Stomach smooth muscle (tissue), 2 donors: ENCODE results near the gene GPR78.

Experiments
- H3K27ac ChIP-seq: one replicate; pipeline ENCODE4 v1.7.0; 2013; ENCODE audit warnings: mild to moderate bottlenecking, low read length, inconsistent platforms
- H3K27me3 ChIP-seq, 2 donors: one replicate each; pipeline ENCODE4 v1.7.0; 2013; ENCODE audit warnings: low read length in 2 of 2; ENCODE audit not compliant: insufficient read depth in 2 of 2, control insufficient read depth in 1 of 2
- H3K36me3 ChIP-seq, 2 donors: one replicate each; pipeline ENCODE4 v1.7.0; 2013; ENCODE audit warnings: low read length in 2 of 2; ENCODE audit not compliant: control insufficient read depth in 2 of 2, insufficient read depth in 2 of 2
- H3K4me1 ChIP-seq: one replicate; pipeline ENCODE4 v1.7.0; 2013; ENCODE audit warnings: low read length; ENCODE audit not compliant: control insufficient read depth, insufficient read depth
- H3K4me3 ChIP-seq, 2 donors: one replicate each; pipeline ENCODE4 v1.7.0; 2013; ENCODE audit warnings: low read length in 2 of 2
- H3K9ac ChIP-seq, 2 donors: one replicate each; pipeline ENCODE4 v1.7.0; 2013; ENCODE audit warnings: low read length in 2 of 2, mild to moderate bottlenecking in 1 of 2
- H3K9me3 ChIP-seq, 2 donors: one replicate each; pipeline ENCODE4 v1.7.0; 2013; ENCODE audit warnings: low read length in 2 of 2; ENCODE audit not compliant: control insufficient read depth in 2 of 2
- donor health status: healthy.
- donor health status: Pancreatic carcinoma.

The GPR78 gene

DNA sequence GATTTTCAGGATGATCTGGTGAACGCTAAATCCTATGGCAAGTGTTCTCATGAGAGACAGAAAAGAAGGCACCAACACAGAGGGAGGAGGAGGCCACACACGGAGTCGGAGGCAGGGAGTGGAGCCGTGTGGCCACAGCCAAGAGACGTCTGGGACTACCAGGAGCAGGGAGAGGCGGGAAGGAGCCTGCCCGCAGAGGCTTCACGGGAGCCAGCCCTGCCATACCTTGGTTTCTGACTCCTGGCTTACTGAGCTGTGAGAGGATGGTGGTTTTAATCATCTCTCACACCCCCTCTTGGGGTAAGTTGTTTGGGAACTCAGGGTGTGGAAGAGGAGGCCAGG, 33.5 kb upstream of the GPR78 start:
- Histone ChIP-seq H3K36me3 (no peaks in the 10 kb centered on the region), H3K9me3 (peaks cover 0 to 2% of the 10 kb centered on the region in 2 donors), H3K4me1 (no peaks in the 10 kb centered on the region), H3K9ac (no peak overlapping the region), H3K4me3 (no peak overlapping the region), H3K27ac (no peak overlapping the region), H3K27me3 (peaks cover 0 to 4% of the 10 kb centered on the region in 2 donors)

DNA sequence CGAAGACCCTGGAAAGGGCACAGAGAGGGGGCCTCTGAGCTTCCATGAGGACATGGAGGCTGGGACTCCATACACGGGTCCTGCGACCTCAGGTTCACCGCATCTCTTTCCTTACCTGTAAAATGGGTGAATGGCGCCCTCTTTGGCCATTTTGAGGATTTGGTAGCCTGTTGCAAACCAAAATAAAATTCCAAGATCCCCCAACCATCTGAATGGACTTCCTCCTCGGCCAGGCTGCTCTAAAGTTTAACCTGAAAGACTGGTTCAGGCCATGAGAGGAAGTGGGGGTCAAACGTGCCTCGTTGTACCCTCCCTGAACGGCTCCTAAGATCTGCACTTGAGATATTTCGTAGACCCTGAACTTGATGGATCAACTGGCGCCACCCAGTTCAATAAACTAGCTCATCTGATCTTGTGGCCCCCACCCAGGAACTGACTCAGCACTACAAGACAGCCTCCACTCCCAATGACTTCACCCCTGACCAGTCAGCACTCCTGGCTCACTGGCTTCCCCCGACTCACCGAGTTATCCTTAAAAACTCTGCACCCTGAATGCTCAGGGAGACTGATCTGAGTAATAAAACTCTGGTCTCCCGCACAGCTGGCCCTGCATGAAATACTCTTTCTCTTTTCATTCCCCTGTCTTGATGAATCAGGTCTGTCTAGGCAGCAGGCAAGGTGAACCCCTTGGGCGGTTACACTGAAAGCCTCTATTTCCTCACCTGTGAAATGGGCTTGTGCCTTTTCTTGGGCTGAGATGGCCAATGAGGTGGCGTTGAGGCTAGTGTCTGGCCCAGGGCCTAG, 32.9 kb upstream of the GPR78 start:
- Histone ChIP-seq H3K27ac (no peak overlapping the region), H3K4me1 (no peaks in the 10 kb centered on the region), H3K9me3 (peaks cover 0 to 3% of the 10 kb centered on the region in 2 donors), H3K9ac (no peak overlapping the region), H3K27me3 (peaks cover 0 to 4% of the 10 kb centered on the region in 2 donors), H3K4me3 (no peak overlapping the region), H3K36me3 (no peaks in the 10 kb centered on the region)

DNA sequence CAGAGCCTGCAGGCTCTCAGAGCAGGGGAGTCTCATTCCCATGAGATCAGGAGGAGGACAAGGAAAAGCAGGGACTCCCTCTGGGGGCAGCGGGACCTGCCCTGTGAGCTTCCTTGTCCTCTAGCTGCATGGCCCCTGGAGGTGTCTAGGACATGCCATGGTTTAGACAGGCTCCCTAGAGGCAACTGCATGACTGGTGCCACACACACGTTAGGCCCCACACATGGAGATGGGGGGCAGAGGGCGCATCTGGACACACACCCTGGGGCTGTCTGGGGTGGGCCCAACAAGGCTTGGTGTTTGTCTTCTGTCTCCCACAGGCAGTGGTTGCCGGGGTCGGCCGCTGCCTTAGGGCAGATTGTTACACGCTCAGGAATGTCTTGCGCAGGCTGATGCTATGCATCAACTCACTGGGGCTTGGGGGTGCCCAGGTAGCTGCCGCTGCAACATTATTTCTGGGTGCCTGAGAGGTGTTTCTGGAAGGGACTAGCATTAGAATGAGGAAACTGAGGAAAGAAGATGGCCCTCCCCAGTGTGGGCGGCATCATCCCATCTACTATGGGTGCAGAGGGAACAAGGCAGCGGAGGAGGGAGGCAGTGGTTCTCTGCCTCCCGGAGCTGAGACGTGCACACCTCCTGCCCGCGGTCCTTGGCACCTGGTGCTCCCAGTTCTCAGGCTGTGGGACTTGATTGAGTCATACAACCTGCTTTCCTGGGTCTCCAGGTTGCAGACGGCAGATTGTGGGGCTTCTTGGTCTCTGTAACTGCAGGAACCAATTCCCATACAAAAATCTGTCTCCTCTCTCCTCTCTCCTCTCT, 32.1 kb upstream of the GPR78 start:
- no peak overlapping the region for H3K4me3 ChIP-seq
- peaks cover 0 to 4% of the 10 kb centered on the region in 2 donors for H3K27me3 ChIP-seq
- no peak overlapping the region for H3K27ac ChIP-seq
- no peaks in the 10 kb centered on the region for H3K4me1 ChIP-seq
- no peak overlapping the region for H3K9ac ChIP-seq
- no peaks in the 10 kb centered on the region for H3K36me3 ChIP-seq
- H3K9me3 ChIP-seq: peaks cover 0 to 3% of the 10 kb centered on the region in 2 donors

DNA sequence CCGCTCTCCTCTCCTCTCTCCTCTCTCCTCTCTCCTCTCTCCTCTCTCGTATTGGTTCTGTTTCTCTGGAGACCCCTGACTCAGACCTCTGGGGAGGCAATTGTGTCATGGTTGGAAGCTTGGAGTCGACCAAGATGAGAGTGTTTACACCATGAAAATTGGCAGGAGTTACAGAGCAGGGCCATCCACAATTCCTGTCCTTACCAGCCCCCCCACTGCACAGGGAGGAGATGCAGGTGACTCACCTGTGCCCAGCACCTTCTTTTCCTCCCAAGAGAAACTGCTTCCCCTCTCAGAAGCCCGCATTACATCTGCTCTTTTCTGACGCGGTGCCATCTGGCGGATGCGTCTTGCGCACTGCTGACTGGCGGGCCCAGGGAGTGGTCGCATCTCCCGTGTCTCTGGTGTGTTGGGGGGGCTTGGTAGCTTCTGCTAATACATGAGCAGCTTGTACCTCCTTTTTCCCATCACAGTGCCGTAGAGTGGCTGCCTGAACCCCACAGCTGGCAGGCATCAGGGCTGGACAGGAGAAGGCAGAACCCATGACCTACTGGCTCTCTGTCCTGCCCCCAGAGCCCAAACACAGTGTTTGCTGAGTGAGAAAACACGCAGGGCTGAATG, 31.4 kb upstream of the GPR78 start:
- Histone ChIP-seq H3K27ac (no peak overlapping the region), H3K27me3 (peaks cover 0 to 4% of the 10 kb centered on the region in 2 donors), H3K4me1 (no peaks in the 10 kb centered on the region), H3K36me3 (no peaks in the 10 kb centered on the region), H3K4me3 (no peak overlapping the region), H3K9ac (no peak overlapping the region), H3K9me3 (peaks cover 0 to 3% of the 10 kb centered on the region in 2 donors)

DNA sequence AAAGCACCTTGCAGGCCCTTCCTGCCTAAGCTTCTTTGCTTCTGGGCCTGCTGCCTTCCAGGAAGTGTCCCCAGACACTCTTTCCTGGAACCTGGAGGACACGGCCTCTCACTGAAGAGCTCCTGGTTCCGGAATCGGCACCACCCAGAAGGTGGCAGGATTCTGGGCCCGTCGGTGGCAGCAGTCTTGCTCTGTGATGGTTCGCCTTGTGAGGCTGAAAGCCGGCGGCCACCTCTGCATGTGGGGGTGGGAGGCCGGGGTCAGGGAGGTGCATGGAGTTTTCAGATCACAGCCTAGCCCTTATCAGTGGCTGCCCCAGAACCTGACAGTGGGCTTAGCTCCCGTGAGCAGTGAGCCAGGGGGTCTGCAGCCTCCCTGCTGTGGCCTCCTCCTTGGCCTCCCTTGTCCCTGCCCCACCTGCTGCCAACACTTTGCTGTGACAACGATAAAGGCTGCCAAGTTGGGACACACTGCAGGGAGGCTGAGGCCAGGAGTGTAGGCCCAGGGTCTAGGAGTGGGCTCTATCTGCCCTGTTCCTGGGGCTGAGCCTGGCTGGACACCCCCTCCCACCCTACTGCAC, 30.8 kb upstream of the GPR78 start:
- Histone ChIP-seq H3K4me1 (no peaks in the 10 kb centered on the region), H3K9ac (no peak overlapping the region), H3K4me3 (no peak overlapping the region), H3K27me3 (peaks cover 0 to 4% of the 10 kb centered on the region in 2 donors), H3K27ac (no peak overlapping the region), H3K36me3 (no peaks in the 10 kb centered on the region), H3K9me3 (peaks cover 0 to 3% of the 10 kb centered on the region in 2 donors)

DNA sequence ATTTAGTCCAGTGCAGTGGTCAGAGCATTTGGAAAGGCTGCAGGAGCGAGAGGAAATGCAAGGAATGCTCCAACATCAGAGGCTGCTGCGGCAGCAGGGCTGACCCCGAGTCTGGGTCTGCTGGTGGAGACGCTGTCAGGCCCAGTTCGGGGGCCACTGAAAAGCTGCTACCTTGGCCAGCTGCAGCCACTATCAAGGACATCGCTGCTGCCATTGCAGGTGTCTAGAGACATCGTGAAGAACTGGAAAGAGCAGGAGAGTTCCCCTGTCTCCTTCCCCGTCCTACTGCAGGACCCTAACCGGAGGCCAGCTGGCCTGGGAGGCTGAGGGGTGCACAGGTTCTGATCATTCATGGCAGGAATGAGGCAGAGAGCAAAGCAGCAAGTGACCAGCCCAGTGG, 29.5 kb upstream of the GPR78 start:
- Histone ChIP-seq H3K27me3 (peaks cover 0 to 3% of the 10 kb centered on the region in 2 donors), H3K36me3 (no peaks in the 10 kb centered on the region), H3K9me3 (peaks cover 0 to 3% of the 10 kb centered on the region in 2 donors), H3K4me3 (no peak overlapping the region), H3K4me1 (no peaks in the 10 kb centered on the region), H3K27ac (no peak overlapping the region), H3K9ac (no peak overlapping the region)

DNA sequence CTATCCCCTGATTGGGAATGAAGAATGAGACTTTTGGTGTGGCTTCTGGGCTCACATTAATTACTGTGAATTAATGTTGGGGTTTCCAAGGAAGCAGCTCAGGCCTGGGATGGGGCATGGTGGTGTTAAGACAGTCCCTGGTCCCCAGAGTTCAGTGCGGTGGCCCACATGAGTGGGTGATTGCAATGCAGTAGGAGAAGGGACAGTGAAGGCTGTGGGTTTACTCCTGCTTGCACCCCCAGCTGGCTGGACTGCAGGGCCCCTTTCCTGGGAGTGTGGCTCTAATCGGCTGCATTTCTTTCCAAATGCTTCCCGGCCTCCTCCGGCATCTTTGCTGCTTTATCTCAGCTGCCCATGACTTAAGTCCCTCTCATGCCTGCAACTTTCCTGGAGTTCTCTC, 28.2 kb upstream of the GPR78 start:
- H3K36me3 ChIP-seq: no peaks in the 10 kb centered on the region
- H3K27ac ChIP-seq: no peak overlapping the region
- peaks cover 0 to 3% of the 10 kb centered on the region in 2 donors for H3K9me3 ChIP-seq
- H3K9ac ChIP-seq: no peak overlapping the region
- no peak overlapping the region for H3K4me3 ChIP-seq
- H3K4me1 ChIP-seq: no peaks in the 10 kb centered on the region
- H3K27me3 ChIP-seq: no peaks in the 10 kb centered on the region

DNA sequence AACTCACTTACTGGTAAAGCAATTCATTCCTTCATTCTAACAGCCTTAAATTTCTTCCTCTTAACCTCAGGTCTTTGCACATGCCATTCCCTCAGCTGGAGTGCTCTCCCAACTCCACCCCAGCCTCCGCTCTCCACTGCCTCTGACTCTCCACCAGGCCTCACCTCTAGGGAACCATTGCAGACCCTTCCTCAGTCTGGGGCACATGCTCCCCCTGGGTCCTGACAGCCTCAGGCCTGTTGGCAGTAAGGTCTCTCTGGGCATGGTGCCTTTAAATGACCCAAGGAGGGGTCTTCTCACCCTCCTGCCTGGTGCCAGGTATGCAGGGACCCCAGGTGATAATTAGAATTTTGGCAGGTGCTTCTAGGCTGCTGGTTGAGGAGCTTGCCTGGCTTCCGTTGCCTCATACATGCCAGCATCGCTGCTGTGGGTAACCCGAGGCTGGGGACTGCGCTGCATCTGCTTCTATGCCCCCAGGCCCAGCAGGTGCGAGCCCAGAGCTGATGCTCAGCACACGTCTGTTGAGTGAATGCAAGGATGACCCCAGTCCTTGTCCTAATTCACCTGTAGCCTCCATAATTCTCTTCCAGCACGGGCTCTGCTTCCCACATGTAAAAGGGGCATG, 27.5 kb upstream of the GPR78 start:
- H3K4me1 ChIP-seq: no peaks in the 10 kb centered on the region
- H3K27me3 ChIP-seq: no peaks in the 10 kb centered on the region
- no peaks in the 10 kb centered on the region for H3K36me3 ChIP-seq
- no peak overlapping the region for H3K27ac ChIP-seq
- H3K9me3 ChIP-seq: peaks cover 0 to 3% of the 10 kb centered on the region in 2 donors
- H3K4me3 ChIP-seq: no peak overlapping the region
- H3K9ac ChIP-seq: no peak overlapping the region

DNA sequence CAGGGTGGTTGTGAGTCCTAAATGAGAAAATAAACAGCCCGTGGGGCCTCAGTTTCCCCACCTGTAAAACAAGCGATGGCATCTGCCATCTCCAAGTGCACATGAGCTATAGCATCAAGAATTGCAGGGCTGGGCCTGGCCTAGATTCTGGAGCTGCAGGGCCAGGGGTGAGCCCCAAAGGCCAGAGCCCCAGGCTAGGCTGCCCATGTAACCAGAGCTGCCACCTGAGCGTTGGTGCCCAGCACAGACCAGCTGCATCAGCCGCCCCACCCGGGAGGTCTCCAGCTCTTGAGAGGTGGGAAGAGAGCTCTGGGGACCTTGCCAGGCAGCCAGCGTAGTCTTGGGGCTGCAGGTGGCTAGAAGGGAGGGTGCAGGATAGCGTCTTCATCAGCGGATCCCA, 27.0 kb upstream of the GPR78 start:
- H3K4me3 ChIP-seq: no peak overlapping the region
- peaks cover 0 to 3% of the 10 kb centered on the region in 2 donors for H3K9me3 ChIP-seq
- H3K36me3 ChIP-seq: no peaks in the 10 kb centered on the region
- no peak overlapping the region for H3K9ac ChIP-seq
- no peaks in the 10 kb centered on the region for H3K4me1 ChIP-seq
- no peak overlapping the region for H3K27ac ChIP-seq
- H3K27me3 ChIP-seq: no peaks in the 10 kb centered on the region

DNA sequence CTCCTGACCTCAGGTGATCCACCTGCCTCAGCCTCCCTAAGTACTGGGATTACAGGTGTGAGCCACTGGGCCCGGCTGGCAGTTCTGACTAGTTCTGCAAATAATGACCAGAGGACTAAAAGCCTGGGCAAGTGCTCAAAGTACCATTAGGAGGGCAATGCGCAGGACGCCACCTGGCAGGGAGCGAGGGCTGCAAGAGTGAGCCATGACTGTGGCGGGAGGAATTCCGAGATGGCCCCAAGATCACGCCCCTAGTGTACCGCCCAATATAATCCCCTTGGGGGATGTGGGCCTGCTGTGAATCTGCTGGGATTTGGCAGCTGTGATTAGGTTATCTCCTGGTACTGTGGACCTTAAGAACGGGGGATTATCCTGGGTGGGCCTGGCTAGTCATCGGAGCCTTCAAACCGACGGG, 26.2 kb upstream of the GPR78 start:
- Histone ChIP-seq H3K27me3 (peaks cover 0 to 5% of the 10 kb centered on the region in 2 donors), H3K4me3 (no peak overlapping the region), H3K9me3 (peaks cover 0 to 3% of the 10 kb centered on the region in 2 donors)

More for the DNA sequence above, 26.2 kb upstream of the GPR78 start:
- H3K9ac ChIP-seq: no peak overlapping the region
- no peak overlapping the region for H3K27ac ChIP-seq
- H3K36me3 ChIP-seq: no peaks in the 10 kb centered on the region
- no peaks in the 10 kb centered on the region for H3K4me1 ChIP-seq
